GM19328 (cell line): Measurements from ENCODE around the gene IQGAP2.
"Not testable (repeated sequence)": the region's sequence is repeated elsewhere in the genome, so short reads cannot be mapped to it uniquely, and the experiment has no call there.

Experiments used
- ATAC-seq: cut with Tn5 transposase; IDR thresholded peaks from one replicate; pipeline ENCODE4 v1.9.1; 2021; ENCODE audit warnings: mild to moderate bottlenecking, moderate library complexity; ENCODE audit not compliant: unreplicated experiment

IQGAP2 gene

DNA sequence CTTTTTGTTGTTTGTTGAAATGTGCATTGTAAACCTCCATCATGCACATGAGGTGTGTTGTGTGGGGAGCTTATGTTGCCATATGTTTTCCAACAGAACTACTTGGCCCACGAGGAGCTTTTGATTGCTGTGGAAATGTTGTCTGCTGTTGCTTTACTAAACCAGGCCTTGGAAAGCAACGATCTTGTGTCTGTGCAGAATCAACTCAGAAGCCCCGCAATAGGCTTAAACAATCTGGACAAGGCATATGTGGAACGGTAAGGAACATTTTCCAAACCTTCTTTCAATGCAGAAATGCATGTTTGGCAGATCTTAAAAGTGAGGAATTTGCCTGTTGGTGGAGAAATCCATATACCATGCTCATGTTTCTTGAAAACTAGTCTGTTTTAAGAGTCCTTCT is 197.6 kb downstream of the IQGAP2 start:
- ATAC-seq: no peak

DNA sequence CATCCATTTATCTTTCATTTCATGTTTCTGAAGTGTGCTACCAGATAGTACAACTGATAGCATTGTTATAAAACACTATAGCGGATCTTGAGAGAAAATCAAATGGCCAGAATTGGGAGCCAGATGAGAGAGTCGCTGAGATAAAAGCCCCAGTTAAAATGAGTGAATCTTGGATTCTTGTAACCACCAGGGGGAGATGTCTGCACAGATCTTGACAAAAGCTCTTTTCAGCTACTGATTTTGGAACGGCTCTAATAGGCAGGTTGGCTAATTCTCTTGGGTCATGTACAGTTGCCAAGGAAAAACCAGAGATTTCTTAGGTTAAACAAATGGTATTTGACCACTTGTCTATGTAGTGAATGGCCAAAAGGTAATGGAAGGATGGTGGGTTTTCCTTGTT is 198.4 kb downstream of the IQGAP2 start:
- ATAC-seq: no peak

DNA sequence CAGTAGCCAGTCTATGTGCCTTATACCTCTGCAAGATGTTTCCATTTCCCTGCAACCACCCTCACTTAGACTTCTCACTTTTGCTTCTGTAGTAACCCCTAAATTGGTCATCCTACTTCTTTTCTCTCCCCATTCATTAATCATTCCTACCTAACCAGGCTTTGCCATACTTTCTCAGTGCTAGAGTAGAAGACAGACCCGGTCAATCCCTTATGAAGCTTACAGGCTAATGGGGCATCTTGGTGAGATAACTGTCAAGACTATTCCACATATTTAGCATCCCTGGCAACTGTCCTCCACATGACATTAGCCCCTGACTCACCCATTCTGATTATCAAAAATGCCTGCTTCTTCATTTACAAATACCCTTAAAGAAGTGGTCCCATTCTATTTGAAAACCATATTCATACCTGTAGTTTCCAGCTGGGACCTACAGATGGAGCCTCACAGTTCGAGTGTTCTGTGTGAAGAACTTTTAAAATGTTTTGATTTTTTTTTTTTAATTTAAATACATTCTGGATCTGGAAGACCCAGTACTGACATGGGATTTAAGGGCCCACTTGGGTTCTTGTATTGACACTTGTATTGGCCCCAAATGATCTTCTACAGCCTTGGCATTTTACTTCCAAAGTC is 199.1 kb downstream of the IQGAP2 start:
- no peak for ATAC-seq

DNA sequence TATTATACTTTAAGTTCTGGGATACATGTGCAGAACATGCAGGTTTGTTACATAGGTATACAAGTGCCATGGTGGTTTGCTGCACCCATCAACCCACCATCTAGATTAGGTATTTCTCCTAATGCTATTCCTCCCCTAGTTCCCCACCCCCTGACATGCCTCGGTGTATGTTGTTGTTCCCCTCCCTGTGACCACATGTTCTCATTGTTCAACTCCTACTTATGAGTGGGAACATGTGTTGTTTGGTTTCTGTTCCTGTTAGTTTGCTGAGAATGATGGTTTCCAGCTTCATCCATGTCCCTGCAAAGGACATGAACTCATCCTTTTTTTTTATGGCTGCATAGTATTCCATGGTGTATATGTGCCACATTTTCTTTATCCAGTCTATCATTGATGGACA is 200.9 kb downstream of the IQGAP2 start:
- not testable (repeated sequence) for ATAC-seq

DNA sequence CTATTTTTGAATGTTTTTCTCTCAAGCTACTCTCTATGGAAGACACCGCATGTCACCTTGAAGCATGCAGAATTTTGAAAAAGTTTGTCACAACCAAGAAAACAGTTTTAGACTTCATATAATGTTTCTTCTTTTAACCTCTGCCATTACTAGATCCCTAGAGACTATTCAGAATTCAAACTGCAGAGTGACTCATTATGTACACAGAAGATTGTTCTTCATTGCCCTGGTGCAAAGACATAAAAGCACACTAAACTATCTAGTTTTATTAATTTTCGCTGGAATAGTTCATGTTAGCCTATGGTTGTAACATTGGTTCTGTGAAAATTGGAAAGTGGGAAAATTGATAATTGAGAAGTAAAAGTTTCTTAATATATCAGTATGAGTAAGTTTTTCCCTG is 201.8 kb downstream of the IQGAP2 start:
- no peak for ATAC-seq

DNA sequence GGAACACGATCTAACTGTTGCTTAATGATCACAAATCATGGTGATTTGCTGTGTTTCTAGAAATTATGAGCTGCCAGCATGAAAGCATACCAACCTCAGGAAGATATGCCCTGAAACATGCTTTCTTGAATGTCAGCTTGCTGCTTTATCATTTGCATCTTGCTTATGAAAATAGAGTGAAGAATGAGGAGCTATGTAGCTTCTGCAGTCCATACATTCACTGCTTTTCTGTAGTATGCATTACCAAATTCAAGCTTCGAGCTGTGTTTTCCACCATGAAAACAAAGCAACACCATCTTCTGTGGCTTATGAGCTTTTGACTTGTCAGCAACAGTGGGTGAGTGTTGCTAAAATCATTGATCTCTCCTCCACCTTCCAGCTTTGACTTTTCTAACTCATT is 203.6 kb downstream of the IQGAP2 start:
- no peak for ATAC-seq

DNA sequence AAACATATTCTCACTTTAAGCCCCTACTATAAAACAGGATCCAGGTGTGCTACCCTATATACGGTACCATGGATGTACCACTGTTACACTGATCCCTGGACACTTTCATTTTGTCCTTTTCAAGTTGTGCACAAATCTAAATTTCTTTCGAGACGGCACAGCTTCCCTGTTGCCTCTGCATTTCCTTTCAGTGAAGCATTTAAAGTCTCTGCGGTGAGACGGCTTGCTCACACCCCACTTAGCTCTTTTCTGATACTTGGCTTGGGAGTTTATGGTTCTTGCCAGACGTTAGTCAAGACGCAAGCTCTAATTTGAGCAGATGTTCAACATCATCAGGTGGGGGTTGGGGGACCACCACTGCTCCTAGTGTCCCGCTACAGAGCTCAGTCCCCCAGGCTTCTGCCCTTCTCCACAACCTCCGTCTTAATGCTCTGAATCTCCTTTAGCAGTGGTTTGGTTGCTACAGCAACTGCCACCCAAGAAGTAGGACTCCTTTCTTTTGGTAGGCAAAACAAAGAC is 204.3 kb downstream of the IQGAP2 start:
- ATAC-seq: no peak

DNA sequence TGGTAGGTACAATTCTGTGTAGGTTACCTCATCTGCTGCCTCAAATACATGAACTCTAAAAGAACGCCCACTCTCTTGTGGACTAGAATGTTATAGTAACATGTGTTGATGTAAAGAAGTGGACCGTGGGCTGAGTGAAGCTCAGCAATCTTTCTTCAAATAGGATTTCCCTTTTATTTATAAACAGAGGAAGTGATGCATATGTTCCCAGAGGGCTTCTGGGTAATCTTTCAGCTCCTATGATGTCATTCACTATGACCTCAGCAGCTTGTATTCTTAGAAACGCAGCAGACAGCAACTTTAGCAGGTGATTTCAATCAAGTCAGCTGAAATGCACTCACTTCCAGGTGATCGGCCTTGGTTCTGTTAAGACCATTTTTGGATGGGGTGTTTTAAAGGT is 205.7 kb downstream of the IQGAP2 start:
- no peak for ATAC-seq

DNA sequence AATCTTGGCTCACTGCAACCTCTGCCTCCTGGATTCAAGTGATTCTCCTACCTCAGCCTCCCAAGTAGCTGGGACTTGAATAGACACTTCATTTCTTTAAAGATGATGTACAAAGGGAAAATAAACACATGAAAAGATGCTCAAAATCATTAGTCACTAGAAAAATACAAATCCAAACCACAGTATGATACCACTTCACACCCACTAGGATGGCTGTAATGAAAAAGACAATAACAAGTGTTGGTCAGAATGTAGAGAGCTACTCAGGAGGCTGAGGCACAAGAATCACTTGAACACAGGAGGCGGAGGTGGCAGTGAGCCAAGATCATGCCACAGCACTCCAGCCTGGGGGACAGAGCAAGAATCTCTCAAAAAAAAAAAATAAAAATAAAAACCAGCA is 207.1 kb downstream of the IQGAP2 start:
- ATAC-seq: no peak

DNA sequence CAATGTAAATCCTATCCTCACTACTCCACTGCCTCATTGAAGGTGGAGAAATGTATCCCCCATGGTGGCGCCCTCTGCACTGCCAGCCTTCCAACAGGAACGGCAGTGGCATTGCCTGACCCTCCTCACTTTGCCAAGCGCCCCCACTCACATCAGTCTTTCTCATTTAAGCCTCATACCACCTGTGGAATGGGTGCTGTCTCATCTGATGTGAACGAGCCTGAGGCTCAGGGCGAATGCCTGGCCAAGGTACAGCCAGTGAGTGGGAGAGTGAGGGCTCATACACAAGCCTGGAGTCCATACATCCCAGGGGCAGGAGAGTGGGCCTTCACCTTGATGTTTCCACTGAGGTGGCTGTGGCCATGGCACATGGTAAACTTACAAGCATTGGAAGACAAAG is 209.9 kb downstream of the IQGAP2 start:
- no peak for ATAC-seq

DNA sequence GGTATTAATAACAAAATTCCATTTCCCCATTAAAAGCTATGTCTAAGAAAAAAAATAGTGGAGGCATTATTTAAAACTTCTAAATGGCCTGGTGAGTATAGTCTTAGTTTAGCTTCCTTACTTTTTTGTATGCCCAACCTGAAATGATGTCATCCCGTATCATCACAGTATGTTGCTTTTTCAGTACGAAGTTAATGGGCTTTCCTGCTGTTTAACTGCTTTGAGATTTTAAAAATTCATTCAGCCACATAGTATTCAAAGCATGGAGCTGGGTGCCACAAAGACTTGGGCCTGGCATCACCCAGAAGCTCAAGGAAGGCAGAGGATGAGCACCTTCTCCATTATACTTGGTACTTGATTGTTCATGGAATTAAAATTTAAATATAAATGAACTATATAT is 212.7 kb downstream of the IQGAP2 start:
- ATAC-seq: no peak

DNA sequence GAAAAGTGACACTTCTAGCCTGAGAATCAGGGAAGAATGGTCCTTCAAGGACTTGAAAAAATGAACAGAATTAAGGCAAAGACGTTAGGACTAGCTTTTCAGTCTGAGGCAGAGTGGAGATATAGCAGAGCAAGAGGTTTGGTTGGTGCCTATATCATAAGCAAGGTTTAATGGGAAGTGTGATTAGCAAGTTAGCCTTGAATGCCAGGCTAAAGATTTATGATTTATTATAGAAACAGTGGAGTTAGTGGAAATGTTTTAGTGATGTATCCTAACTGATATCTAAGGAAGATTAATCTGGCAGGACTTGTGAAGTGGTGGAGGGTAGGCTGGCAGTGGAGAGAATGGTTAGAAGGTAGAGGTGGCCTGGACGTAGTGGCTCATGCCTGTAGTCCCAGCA is 213.1 kb downstream of the IQGAP2 start:
- ATAC-seq: no peak

DNA sequence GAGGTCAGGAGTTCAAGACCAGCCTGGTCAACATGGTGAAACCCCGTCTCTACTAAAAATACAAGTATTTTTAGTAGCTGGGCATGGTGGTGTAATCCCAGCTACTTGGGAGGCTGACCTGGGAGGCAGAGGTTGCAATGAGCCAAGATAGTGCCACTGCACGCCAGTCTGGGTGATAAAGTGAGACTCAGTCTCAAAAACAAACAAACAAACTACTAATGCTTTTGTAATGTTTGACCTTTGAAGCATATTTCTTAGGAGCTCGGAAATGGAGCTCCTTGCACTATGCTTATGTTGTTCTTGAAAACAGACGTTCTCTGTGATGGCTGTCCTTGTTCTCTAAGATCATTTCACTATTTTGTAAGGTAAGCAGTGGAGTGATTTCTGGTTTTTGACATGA is 214.1 kb downstream of the IQGAP2 start:
- no peak for ATAC-seq

DNA sequence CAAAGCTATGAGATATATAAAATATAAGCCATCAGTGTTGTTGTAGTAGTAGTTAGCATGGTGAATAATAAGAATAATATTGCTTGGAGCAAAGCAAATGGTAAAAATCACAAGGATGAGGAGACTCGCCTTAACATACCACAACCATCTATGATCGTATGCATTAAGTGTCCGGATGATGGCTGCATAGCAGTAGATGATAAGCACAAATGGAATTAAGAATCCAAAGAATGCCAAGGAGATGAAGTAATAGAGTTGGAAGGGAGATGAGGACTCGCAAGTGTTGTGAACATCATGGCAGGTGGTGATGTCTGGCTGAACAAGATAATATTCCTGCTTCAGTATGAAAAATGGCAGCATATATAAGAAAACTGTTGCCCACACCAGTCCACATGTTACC is 214.6 kb downstream of the IQGAP2 start:
- ATAC-seq: no peak

DNA sequence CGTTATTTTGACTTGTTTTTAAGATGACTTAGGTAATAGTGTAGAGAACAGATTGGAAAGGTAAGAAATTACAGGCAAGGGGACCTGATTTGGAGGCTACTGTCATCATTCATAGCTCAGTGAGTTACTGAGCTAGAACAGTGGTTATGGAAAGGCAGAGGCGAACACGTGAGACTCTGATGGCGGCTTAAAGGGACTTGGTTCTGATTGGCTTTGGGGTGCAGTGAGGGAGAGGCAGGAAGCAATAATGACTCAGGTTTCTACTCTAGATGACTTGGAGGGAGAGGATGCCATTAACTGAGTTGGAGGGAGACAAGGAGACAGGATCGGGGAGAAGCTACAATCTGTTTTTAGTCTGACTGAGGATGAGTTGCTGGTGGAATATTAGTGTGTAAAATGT is 217.1 kb downstream of the IQGAP2 start:
- ATAC-seq: no peak

DNA sequence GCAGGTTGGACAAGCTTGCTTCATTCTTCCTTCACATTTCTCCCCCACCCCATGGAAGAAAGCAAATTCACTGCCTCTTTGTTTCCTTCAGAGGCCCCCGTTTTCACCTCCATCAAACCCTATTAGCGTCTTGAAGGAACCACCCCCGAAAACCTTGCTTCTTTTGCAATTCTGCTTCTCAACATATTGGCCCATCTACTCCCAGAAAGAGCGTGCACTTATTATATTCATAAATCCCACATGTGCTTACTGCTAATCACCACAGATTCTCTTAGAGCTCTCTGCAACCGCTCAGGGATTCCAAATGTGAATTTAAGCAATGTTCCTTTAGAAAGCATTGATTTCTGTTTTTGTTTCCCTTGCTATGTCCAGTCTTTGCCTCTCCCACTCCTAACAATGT is 219.0 kb downstream of the IQGAP2 start:
- ATAC-seq: no peak

DNA sequence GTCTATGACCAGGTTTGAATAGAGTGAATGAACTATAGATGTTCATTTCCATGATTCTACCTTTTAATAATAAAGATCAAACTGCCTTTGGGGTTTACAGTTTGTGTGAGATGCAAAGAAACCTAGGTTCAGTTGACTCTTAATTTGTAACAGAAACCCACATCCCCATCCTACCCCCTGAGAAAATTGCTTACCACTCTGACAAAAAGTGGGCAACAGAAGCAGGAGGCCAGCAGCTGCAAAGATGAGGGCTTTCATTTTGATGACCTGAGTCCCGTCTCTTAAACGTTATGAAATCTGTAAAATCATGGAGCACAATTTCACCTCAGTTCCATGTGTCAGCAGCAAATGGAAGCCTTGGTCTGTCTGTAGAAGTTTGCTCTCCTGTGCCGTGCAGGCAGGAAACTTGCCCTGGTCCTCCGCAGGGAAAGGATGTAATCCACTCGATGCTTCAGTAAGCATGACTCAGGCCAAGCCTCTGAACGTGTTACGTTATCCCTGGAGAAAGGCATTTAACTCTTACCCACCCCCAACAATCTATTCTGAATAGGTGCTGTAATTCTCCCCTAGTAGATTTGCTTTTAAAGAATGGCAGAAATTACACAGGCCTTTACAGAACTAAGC is 220.0 kb downstream of the IQGAP2 start, which contains the start of gene F2RL2:
Gene F2RL2, minus strand, starts transcription at position 431 of the 624 bp plus-strand sequence. Its CDS starts 173 bp downstream, at position 258.
- ATAC-seq: no peak

DNA sequence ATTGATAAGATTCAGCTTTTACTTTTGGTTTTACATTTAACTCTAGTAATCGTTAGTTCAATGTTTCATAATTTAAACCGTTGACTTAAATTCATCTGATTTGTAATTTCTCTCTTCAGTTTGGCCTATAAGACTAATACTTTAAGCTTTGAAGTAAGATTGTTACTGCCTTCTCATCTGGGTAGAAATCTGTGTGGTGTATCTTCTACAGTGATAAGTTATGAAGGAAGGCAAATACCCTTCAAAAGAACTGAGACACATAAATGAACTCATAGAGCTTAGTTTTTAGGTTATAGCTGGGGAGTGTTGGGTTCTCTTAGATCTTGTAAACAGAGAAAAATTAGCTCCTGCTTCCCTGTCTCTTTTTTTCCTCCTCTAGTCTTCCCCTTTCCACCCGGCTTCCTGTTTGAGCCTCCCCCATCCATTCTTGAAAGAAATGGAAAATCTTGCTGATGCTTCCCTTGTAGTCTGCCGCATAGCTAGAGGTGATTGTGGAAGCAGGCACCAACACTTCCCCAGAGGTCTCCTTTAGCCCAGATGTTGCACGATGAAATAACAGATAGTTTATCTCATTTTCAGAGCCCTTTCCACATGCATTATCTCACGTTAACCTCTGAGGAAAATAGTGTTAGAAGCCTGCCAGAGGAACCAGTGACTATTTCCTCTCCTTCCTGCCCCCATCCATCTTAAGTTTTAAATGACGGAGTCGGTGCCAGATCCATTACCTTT is 222.2 kb downstream of the IQGAP2 start:
- ATAC-seq: no peak

DNA sequence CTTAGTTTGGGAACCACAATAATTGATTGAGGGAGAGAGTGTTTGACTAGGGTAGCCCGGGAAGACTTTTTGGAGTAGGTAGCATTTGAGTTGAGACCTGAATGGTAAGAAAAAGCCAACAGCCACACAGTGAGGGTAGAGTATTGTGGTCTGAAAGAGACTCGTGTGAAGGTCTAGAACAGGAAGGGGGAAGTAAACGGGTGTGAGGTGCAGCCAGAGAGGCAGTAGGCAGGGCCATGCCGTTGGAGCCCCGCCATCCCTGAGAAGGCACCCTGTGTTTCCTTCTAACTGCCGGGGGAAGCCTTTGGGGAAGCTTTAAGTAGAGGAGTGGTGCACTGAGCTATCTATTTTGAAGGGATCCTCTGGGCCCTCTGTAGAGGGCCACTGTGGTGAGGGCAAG is 223.7 kb downstream of the IQGAP2 start:
- ATAC-seq: no peak

DNA sequence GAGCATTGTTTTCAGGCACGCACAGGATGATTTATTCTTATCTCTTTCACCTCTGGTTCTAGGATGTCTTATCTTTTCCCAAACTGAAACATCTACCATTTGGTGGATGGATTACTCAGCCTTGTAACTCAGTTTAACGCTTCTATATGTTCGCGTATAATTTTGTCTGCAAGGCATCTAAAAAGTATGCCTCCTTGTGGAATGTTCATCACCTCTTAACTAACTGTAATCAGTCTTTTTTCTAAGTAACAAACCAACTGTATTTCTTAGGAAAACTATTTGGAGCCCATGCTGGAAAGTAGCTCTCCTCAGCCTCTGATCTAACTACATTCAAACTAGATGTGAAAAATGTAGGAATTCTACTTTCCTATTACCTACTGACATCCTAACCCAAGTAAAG is 231.6 kb downstream of the IQGAP2 start:
- ATAC-seq: no peak

DNA sequence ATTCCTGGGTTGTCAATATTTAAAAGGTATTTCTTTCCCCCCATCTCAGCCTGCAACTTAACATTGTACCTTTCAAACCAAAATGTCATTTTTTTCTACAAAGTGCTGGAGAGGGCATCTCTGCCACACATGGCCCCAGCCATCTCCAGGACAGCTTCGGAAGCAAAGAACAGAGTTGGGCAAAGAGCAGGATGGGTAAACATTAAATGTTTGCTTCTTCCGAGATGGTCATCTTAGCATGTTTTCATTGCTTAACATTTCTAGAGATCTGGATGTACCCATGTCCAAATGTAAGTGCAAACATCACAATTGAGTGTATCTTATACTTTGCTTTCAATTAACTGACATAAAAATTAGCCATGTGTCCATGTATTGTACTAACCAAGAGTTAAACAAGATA is 234.4 kb downstream of the IQGAP2 start:
- ATAC-seq: no peak

DNA sequence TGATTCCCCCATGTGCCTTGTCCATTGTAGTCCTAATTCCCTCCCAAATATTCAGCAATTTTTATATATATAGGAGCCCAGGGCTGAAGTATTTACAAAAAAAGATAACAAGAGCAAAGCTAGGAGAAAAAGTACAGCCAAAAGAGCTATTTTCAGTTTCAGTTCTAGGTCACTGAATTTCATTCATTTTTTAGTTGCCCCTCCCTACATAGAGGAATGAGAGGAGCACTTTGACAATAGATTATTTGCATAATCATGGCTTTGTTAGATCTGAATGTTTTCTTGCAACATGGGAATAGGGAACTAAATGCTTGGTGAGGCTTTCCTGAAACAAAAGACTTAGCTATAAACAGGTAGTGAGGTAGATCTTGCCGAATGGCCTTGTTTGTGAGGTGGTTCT is 235.4 kb downstream of the IQGAP2 start:
- no peak for ATAC-seq
